Activated CD4-positive, CD25-positive, alpha-beta regulatory T cell treated with anti-CD3 and anti-CD28 coated beads, Interleukin-2, amount 50 U/mL, for 24 hours (primary cell): ENCODE results near the gene SPECC1.
A peak's percentile ranks its signal among the peaks of the same experiment; 100 is the strongest.
"Not testable (repeated sequence)": the region's sequence is repeated elsewhere in the genome, so short reads cannot be mapped to it uniquely, and the experiment has no call there.

ENCODE experiments used
- ATAC-seq, 2 donors: fragments of 150-1000 bp; cut with Tn5 transposase; one replicate each; pipeline ENCODE4 v1.10.0; 2021; ENCODE audit warnings: mild to moderate bottlenecking in 1 of 2, moderate library complexity in 1 of 2

SPECC1 gene

GRCh38 chr17:20071824-20072691, 62.9 kb downstream of the SPECC1 start:
- ATAC-seq: no peak

- no peak for ATAC-seq
Measured at GRCh38 chr17:20072692-20072992, 63.5 kb downstream of the SPECC1 start.

- peak in 1 of 2 donors; percentile 30 for ATAC-seq
Measured at GRCh38 chr17:20073055-20073979, 64.2 kb downstream of the SPECC1 start.

- no peak for ATAC-seq
Measured at GRCh38 chr17:20074001-20074400, 64.8 kb downstream of the SPECC1 start.

GRCh38 chr17:20074489-20074888, 65.3 kb downstream of the SPECC1 start:
- no peak for ATAC-seq

- not testable (repeated sequence) for ATAC-seq
Measured at GRCh38 chr17:20076137-20076536, 67.0 kb downstream of the SPECC1 start.

GRCh38 chr17:20077978-20078685, 69.0 kb downstream of the SPECC1 start:
- ATAC-seq: no peak

- no peak for ATAC-seq
Measured at GRCh38 chr17:20080513-20080912, 71.4 kb downstream of the SPECC1 start.

- no peak for ATAC-seq
Measured at GRCh38 chr17:20083156-20083859, 74.1 kb downstream of the SPECC1 start.

GRCh38 chr17:20084621-20085282, 75.6 kb downstream of the SPECC1 start:
- ATAC-seq: no peak

GRCh38 chr17:20085283-20085845, 76.2 kb downstream of the SPECC1 start:
- ATAC-seq: no peak

- ATAC-seq: no peak
Measured at GRCh38 chr17:20086416-20087076, 77.4 kb downstream of the SPECC1 start.

- ATAC-seq: no peak
Measured at GRCh38 chr17:20087538-20088250, 78.5 kb downstream of the SPECC1 start.

GRCh38 chr17:20089756-20090547, 80.8 kb downstream of the SPECC1 start:
- no peak for ATAC-seq

- no peak for ATAC-seq
Measured at GRCh38 chr17:20091174-20092029, 82.2 kb downstream of the SPECC1 start.

GRCh38 chr17:20092261-20092867, 83.2 kb downstream of the SPECC1 start:
- no peak for ATAC-seq

- no peak for ATAC-seq
Measured at GRCh38 chr17:20092973-20093626, 83.9 kb downstream of the SPECC1 start.
